Epidermal melanocyte (primary cell): ENCODE data around the gene GP2.

Experiments used
- DNase-seq: peaks from one replicate; pipeline ENCODE4 v3.0.0; 2011; ENCODE audit warnings: low spot score; ENCODE audit not compliant: insufficient read length

GP2 gene

DNA sequence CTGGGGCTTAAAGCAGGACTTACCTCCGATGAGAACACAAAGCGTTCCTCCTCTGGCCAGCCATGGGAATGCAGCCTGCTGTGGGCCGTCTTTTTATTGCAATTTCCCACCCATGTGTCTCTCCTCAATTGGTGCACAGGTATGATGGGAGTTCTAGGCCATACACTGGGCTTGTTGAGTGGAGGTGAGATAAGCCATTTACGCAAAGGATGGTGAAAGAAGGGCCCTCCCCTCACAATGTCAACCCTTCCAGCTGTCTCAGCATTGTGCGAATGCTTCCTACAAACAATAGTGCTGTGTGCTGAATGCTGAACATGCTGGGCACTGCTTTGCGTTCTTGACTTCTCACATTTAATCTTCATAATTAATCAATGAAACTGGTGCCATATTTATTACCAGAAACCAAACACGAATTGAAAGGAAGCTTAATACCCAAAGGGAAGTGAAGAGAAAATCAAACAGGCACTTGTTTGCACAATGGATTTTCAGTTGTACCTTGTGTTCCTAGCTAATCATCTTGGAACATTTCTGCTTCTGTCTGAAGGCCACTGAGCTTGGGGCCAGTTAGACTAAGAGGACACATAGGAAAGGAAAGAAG lies at the start of gene GP2:
TSS of gene GP2 (minus strand) at position 70 of the 598 bp plus-strand sequence. CDS start 1,082 bp downstream, outside the sequence.
- no peak for DNase-seq

DNA sequence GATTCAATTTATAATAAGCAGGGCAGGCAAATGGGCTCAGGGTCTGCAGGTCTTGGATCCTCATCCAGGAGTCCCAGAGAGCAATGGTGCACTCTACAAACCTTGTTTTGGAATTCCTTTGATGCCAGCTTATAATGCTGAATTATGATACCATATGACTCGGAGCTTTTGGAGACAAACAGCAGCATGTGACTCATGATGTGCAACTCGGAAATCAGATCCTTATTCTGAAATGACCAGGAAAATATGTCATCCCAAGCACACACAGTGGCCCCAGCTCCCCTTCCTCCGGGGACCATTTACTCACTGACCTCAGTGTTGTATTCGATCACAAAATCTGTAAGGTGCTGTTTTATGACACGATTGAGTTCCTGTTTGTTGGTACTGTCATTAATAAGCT lies 45.4 kb upstream of the GP2 start:
- DNase-seq: no peak

DNA sequence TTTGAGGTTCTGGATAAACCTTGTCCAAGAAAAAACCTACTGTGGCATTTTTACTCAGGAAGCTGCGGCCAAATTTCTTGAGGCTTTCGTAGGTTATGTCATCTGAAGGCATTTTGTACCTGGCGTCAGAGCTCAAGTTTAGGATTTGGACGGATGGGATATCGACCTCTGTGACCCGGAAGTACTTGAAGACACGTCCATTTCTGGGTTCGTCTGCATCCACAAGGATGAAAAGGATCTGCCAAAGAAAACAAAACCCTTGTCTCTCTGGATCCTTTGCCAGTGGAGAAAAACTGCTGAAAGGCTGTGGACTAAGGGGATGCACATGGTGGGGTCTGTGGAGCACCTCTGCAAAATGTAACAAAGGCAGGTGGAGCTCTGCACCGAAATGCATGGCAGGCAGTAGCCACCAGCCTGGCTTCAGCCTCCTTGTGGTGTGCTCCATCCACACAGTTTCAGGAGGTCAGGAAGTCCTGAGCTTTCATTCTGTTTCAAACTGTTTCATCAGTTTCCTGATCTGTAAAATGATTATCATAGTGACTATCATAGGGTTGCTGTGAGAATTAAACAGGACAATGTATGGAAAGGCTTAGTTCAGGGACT lies 42.2 kb upstream of the GP2 start:
- DNase-seq: no peak

DNA sequence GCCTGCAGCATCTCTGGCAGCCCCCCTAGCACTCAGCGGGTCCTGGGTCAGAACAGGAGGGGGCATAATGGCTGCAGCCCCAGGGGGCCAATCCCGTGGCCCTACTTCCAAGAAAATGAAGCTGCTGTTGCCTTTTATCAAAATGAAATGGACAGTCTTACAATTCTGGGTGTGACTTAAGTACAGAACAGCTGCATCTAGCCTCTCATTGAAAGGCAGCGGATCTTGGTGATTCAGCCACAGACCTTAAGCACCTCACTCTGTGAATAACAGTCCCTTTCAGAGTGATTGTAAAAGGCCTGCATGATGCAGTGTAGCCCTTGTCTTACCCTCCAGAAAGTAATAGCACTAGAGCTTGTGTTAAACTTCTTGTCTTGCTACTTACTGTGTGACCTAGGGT lies 36.7 kb upstream of the GP2 start:
- no peak for DNase-seq

DNA sequence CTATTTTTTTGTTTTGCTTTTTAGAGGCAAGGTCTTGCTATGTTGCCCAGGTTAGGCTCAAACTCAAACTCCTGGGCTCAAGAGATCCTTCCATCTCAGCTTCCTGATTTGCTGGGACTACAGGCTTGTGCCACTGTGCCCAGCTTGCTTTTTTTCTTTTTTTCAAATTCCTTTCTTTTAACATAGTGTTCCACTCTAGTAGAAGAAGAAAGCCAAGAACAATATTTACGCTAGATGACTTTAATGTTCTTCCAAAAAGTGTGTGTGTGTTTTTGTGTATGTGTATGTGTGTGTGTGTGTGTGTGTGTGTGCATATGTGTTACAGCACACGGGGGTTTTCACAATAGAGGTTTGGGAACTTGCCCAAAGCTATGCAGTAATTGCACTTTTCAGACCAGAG lies 35.9 kb upstream of the GP2 start:
- no peak for DNase-seq

DNA sequence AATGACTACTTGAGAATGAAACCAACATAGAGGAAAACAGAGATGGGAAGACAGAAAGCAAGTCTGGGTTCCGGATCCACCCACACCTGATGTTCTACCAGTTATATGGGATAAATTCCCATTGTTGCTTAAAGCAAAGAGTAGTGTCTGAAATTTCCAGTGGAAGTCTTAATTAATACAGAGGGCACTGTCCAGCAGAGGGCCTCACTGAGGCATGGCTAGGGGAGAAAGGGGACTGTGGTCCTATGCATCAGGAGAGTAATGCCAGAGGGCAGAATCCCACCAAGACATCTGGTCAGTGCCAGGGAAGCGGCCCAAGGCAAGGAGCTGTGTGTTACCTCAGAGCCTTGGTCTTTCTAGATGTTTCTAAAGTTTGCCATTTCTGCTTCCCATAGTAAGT lies 32.7 kb upstream of the GP2 start:
- no peak for DNase-seq

DNA sequence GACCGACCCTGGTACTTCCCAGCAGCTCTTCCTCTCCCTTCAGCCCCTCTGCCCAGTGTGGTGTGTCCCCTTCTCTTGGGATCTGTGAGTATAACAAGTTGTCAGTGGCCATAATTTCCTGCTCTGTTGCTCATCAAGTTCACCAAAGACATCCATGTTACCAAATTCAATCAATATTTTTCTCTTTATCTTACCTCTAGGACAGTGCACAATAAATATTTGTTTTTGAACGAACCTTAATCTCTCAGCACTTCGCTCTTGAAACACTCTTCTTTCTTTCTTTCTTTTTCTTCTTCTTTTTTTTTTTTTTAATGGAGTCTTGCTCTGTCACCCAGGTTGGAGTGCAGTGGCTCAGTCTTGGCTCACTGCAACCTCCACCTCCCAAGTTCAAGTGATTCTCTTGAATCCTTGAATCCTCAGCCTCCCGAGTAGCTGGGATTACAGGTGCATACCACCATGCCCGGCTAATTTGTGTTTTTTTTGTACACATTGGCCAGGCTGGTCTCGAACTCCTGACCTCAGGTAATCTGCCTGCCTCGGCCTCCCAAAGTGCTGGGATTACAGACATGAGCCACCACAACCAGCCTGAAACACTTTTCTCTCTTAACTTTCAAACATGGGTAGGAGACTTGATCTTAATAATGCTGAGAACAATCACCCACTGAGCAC lies 27.9 kb upstream of the GP2 start:
- DNase-seq: no peak

DNA sequence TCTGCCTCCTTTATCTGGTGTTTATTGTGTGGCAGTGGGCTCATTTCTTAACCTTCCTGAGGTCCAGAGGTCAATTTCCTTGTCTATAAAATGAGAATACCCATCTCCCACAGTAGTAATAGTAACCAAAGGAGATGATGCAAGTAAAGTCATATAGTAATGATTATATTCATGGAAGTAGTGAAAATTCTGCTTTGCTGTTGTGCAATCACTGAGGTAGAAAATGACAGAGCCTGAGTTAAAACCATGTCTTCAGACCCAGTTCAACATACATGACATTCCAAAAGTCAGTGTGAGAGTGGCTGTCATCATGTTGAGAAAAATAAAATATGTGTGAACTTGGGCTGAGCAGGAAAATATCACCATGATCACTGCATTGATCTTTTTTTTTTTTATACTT lies 26.1 kb upstream of the GP2 start:
- DNase-seq: no peak

DNA sequence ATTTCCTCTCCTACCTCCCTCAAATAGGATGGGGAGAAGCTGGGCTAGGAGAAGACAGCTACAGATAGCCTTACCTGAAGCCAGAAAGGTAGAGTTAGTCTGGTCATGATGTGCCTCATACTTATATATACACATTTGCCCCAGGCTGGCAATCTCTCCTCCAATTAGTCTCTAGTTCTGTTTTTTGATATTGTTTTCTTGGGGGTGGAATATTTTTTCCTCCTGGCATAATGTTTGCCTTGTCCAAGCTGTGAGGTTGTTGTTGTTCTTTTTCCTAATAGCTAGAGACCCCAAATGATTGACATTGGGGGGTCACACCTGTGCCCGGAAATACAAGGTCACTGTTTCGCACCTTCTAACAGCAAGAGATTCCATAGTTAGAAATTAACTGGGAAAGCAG lies 25.3 kb upstream of the GP2 start, which contains the start of gene UMOD:
TSS of gene UMOD (minus strand) at position 101 of the 400 bp plus-strand sequence. CDS start 1,978 bp downstream, outside the sequence.
- DNase-seq: no peak

DNA sequence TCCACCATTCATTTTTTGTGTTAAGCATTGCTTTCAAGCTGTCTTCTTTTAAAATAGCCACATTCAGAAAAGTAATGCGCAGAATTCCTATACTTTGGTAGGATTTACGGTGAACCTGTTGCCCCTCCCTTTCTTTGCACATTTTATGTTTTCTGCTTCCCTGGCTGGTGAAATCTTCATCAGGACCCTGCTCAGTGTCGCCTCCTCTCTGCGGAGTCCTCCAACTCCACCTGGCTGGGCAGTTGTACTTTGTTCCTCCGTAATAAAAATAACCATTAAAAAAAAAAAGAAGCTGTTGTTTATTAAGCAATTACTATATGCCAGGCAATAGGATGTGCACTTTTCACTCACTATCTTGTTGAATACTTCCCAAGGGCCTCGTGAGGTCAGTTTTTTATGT lies 22.3 kb upstream of the GP2 start:
- DNase-seq: no peak

DNA sequence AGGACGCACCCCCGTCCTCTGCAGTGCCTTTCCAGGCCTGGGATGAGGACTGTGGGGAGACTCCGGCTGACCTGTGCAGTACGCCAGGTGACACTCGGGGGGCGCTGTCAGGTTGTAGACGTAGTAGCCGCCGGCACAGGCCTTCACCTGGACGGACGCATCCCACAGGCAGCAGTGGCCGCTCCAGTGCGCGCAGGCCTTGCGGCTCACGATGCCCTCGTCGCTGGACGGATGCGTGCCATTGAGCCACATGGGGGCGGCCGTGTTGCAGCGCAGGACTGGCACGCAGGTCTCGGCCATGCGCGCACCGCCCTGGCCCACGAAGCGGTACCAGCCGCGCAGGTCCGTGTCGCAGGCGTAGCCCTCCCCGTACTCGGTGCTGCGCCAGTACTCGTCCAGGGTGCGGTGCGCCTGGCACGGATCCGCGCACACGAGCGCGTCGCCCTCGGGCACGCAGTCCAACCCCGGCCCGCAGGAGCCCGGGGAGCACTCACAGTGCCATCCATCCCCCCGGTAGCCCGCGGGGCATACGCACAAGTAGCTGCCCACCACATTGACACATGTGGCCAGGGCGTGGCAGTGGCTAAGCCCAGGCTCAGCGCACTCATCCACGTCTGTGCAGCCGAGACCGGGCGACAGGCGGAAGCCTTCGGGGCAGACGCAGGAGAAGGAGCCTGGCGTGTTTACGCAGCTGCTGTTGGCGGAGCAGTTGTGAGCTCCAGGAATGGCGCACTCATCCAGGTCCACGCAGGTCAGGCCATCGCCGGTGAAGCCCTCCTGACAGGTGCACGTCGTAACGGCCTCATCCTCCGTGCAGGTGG lies 21.3 kb upstream of the GP2 start:
- no peak for DNase-seq

DNA sequence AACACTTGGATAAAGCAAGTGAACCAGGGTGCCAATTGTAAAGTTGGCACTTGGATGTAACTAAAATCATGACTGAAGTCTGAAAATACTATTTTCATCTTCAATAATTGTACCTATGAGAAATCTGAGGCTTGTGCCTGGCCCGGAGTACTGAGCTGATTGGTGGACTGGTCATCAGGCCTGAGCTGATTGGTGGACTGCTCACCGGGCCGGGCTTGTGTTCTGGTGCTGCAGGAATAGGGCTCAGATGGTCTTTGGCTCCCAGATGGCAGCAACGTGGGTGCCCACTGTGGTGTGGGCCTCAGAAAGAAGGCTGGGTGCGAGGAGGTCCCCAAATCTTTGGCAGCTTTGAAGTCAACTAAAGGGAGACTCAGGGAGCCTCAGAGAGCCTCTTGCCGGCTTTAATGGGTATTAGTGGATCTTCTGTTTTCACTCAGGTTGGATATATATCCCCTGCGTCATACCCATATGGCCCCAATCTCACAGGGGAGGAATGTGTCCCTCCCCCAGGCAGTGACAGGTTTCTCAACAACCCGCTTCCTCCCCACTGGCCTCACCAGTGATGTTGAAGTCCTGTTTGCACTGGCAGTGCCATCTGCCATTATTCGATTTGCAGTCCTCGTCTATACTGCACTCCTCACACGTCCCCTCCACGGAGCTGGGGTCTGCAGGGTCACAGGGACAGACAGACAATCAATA lies 20.5 kb upstream of the GP2 start:
- DNase-seq: no peak

DNA sequence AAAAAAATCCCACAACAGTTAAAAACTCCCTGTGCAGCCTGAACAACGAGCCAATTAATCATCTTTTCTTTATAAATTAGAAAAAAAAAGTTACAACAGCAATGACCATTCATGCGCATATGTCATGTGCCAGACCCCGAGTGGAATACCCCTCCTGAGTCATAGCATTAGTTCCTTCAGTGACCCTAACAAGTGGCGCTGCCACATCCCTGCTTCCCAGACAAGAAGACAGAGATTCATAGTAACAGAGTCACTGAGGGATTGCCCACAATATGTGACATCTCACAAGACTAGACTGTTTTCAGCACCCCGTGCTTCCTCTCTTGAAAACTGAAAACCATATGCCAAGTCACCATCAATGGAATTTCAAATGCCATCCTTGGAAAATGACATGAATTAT lies 17.3 kb upstream of the GP2 start:
- no peak for DNase-seq

DNA sequence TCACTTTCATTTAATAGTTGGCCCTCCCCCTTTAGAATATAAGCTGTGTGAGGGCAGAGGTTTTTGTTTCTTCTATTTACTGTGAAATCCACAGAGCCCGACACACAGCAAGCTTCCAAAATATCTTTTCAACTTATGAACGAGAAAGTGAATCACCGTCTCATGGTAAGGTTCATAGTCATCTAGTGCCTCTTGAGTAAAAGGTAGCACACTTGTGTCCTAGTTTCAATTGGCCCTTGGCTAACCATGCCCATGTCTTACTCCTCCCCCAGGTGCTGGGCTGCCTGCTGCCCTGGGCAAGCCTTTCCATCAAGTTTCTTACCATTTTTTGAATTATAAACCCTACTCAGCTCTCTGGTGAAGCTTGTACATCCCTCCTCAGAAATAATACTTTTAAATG lies 12.4 kb upstream of the GP2 start:
- DNase-seq: no peak

DNA sequence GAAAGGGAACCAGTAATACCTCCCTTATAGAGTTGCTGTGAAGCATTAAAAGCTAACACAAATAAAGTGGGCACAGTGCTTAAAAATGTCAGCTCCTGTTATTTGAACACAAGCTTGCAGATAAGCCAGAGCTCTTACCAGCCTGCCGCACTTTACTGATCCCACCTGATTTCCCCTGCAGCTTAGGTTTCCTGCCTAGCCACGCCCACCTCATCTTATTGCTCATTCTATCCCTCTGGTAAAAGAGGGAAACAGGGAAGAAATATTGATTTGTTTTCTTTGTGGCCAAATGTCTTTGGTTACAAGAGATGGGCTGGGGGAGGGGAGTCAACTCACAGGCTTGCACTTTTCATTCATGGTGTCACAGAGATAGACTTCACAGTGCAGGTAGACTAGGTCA lies 9.6 kb upstream of the GP2 start:
- no peak for DNase-seq

DNA sequence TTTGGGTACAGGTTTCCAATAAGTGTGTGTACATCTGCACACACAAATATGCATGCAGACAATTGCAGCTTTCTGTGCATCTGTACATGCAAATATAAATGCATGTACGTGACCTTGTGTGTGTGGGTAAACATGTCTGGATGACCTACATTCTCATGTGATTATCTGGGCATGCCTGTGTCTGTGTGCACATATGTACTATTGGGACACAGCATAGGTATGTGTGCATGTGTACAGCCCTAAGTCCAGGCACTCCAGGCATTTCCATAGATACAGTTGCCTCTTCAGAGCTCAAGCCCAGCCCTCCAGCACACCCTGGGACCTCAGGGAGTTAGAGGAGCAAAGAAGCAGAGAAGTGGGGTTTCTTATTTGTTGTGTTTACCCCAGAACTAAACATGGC lies 7.1 kb upstream of the GP2 start:
- no peak for DNase-seq

DNA sequence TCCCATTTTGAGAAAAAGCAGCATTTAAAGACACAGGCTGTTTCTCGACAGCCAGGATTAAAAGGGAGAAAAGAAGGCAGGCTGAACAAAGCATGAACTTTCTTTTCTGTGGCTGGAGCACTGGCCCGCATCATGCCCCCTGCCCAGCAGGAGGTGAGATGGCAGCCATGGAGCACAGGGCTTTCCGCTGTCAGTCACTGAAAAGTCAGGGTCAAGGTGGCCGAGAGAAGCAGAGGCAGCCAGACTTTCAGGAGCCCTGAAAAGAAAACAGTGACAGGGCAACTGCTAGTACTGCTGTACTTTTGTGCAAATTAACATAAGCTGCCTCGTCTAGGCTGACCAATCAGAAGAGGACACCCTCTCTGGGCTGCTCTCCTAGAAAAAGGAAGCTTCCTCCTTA lies 5.8 kb upstream of the GP2 start:
- DNase-seq: no peak

DNA sequence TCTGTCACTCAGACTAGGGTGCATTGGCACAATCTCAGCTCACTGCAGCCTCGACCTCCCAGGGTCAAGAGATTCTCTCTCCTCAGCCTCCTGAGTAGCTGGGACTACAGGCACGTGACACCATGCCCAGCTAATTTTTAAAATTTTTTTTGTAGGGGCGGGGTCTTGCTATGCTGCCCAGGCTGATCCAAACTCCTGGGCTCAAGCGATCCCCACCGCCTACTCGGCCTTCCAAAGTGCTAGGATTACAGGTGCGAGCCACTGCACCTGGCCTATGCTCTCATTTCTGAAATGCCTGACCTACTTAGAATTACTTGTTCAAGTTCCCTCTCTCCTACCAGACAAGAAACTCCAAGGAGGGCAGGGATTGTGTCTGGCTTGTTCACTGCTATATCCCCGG lies 5.1 kb upstream of the GP2 start:
- no peak for DNase-seq

DNA sequence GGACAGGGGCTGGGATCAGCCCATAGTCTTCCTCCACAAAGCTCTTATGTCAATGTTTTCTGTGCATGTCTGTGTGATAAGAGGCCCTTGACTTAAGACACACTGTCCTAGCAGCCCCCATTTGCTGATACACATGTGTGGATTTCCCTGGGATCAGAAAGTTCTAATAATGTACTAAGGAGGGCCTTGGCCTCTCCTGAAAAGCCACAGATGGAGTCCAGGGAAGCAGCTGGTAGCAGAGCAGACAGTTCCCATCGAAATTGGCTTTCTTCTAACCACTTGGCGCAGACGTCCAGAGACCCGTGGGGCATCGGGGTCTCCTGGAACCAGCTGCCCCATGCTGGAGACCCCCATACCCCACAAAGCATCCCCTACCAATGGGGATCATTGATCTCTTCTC lies 4.3 kb upstream of the GP2 start:
- DNase-seq: no peak

DNA sequence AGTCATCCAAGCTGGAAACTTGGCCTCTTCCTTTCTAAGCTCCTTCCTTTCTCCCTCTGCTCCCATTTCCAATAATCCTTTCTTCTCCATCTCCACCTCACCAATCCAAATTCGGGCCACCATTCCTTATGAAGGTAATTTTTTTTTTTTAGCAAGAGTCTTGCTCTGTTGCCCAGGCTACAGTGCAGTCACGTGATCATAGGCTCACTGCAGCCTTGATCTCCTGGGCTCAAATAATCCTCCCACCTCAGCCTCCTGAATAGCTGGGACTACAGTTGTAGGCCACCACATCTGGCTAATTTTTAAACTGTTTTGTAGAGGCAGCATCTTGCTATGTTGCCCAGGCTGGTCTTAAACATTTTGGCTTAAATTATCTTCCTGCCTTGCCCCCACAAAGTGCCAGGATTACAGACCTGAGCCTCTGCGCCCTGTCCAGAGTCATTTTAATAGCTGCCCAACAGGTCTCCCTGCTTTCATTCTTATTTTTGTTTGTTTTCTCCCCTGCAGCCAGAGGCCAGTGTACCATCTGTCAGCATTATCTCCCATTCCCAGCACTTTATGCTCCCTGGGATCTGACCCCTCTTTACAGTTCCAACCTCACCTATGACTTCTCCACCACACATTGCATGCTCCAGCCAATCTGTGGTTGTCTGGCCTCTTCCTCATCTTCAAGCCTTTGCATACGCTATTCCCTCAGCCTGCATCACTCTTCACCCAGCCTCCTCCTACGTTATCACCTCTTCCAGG lies 2.3 kb upstream of the GP2 start:
- no peak for DNase-seq

DNA sequence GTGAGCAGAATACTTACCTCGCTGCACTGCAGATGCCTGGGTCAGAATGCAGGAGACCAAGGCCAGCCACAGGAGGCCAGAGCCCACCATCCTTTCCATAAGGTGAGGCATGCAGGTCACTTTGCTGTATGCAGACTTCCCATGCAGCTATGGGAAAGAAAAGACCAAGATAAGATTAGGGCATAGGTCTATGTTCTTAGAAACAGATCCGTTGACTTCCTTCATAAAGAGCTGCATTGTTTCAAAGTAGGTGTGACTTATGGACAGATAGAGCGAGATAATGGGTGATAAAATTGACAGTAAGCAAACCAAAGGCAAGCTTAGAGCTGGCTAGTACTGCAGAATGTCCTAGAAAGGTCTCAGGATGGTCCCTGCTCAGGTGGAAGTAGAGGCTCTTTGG lies 992 bp downstream of the GP2 start:
- DNase-seq: no peak
